Thyroid gland (tissue), 4 donors: ENCODE measurements around the gene ELAC2. TPM values are rescaled to one million over a fixed set of nuclear protein-coding genes. Genes with fewer than 3 reads are reported as not detected.

Experiments
- DNase-seq, 2 donors: peaks; one replicate each; pipeline ENCODE4 v3.0.0-alpha.2; 2019
- H3K27ac ChIP-seq, 3 donors: fragments of 200-600 bp; sonication (generic); 1 replicate in 2 of 3; 2 replicates in 1 of 3; pipeline ENCODE4 v1.5.1; 2016 to 2019; ENCODE audit warnings: mild to moderate bottlenecking in 1 of 3, moderate library complexity in 1 of 3
- H3K27me3 ChIP-seq: fragments of 200-600 bp; sonication (generic); one replicate; pipeline ENCODE4 v1.5.1; 2019
- H3K36me3 ChIP-seq, 2 donors: fragments of 200-600 bp; sonication (generic); one replicate each; pipeline ENCODE4 v1.5.1; 2016 to 2019
- H3K4me1 ChIP-seq, 2 donors: fragments of 200-600 bp; sonication (generic); one replicate each; pipeline ENCODE4 v1.5.1; 2017 to 2019
- H3K4me3 ChIP-seq, 3 donors: fragments of 200-600 bp; sonication (generic); replicated peaks in 1 of 3; 1 replicate in 2 of 3; 2 replicates in 1 of 3; pipeline ENCODE4 v1.5.1; 2016; ENCODE audit warnings: mild to moderate bottlenecking in 1 of 3
- H3K9me3 ChIP-seq: fragments of 200-600 bp; sonication (generic); one replicate; pipeline ENCODE4 v1.5.1; 2017
- CTCF ChIP-seq, 6 experiments: fragments of 200-600 bp in 3 of 6; fragments of 450-650 bp in 3 of 6; sonication (generic) in 3 of 6; IDR thresholded peaks; one replicate each; pipeline ENCODE4 v1.5.1; 2016 to 2019; ENCODE audit warnings: antibody characterized with exemption in 6 of 6, mild to moderate bottlenecking in 2 of 6, inconsistent platforms in 1 of 6, moderate library complexity in 1 of 6
- POLR2A ChIP-seq, 2 donors: fragments of 450-650 bp; IDR thresholded peaks; one replicate each; pipeline ENCODE4 v1.6.1; 2017; ENCODE audit warnings: antibody characterized with exemption in 2 of 2, mild to moderate bottlenecking in 2 of 2, moderate library complexity in 1 of 2
- WGBS, 2 donors: methylation state at CpG; one replicate each; pipeline ENCODE4 v1.1.5; 2017; 5-methylcytosine and 5-hydroxymethylcytosine counted together
- intact Hi-C: fragments of 100-400 bp; cut with DNase I; formaldehyde crosslinking; loops from one replicate; pipeline ENCODE4 v1.15.1; 2023
- total RNA-seq, 4 donors: library from RNA; depleted of rRNA; stranded (reverse); fragments of >200 nt; gene quantifications; one replicate each; pipeline ENCODE4 v1.2.3, GENCODE V29; 2016

Gene ELAC2
- total RNA-seq, 4 donors from 2014 or later: 46.6 to 88.9 (median 84.6) TPM

- Histone ChIP-seq H3K4me1 (peaks cover 4 to 13% of the 10 kb centered on the region in 2 donors), H3K27me3 (no peaks in the 10 kb centered on the region), H3K9me3 (no peaks in the 10 kb centered on the region), H3K36me3 (peaks cover 75 to 78% of the 10 kb centered on the region in 2 donors), H3K27ac (no peak overlapping the region), H3K4me3 (no peak overlapping the region)
- no peak for DNase-seq
- TF ChIP-seq POLR2A (IDR thresholded peaks at IDR 0.05): no peak
- TF ChIP-seq CTCF (IDR thresholded peaks at IDR 0.05): no peak
- WGBS, 2 donors: 97 to 98% methylated on average over 10 to 14 of the region's 14 CpGs
- intact Hi-C loops: no loop called here
Measured at GRCh38 chr17:12993631-12994030, 24.2 kb downstream of the ELAC2 start.

- Histone ChIP-seq H3K27ac (no peak overlapping the region), H3K27me3 (no peaks in the 10 kb centered on the region), H3K4me3 (no peak overlapping the region), H3K9me3 (no peaks in the 10 kb centered on the region), H3K4me1 (peaks cover 4 to 13% of the 10 kb centered on the region in 2 donors), H3K36me3 (peaks cover 66 to 70% of the 10 kb centered on the region in 2 donors)
- TF ChIP-seq POLR2A (IDR thresholded peaks at IDR 0.05) (no peak), CTCF (IDR thresholded peaks at IDR 0.05) (no peak)
- intact Hi-C loops: no loop called here
- DNase-seq: no peak
- WGBS, 2 donors: 93 to 96% methylated on average over 10 to 11 of the region's 14 CpGs
Measured at GRCh38 chr17:12992676-12993075, 25.2 kb downstream of the ELAC2 start.

GRCh38 chr17:12990926-12991325 lies 26.9 kb downstream of the ELAC2 start:
- Histone ChIP-seq H3K27ac (no peak overlapping the region), H3K4me1 (peaks cover 4 to 26% of the 10 kb centered on the region in 2 donors), H3K9me3 (no peaks in the 10 kb centered on the region), H3K4me3 (no peak overlapping the region), H3K27me3 (no peaks in the 10 kb centered on the region), H3K36me3 (peaks cover 52% of the 10 kb centered on the region in 2 donors)
- intact Hi-C loops: no loop called here
- WGBS, 2 donors: 94 to 95% methylated on average over 12 of the region's 12 CpGs
- no peak for TF ChIP-seq POLR2A (IDR thresholded peaks at IDR 0.05)
- no peak for TF ChIP-seq CTCF (IDR thresholded peaks at IDR 0.05)
- no peak for DNase-seq

GRCh38 chr17:12990041-12990808 lies 27.6 kb downstream of the ELAC2 start:
- Histone ChIP-seq H3K9me3 (no peaks in the 10 kb centered on the region), H3K27ac (no peak overlapping the region), H3K4me1 (peaks cover 4 to 33% of the 10 kb centered on the region in 2 donors), H3K4me3 (no peak overlapping the region), H3K27me3 (no peaks in the 10 kb centered on the region), H3K36me3 (peaks cover 45% of the 10 kb centered on the region in 2 donors)
- DNase-seq: peak in 1 of 2 donors; percentile 22
- TF ChIP-seq POLR2A (IDR thresholded peaks at IDR 0.05) (no peak), CTCF (IDR thresholded peaks at IDR 0.05) (no peak)
- intact Hi-C loops: no loop called here
- 86 to 94% methylated on average over 25 of the region's 25 CpGs for WGBS, 2 donors

GRCh38 chr17:12987120-12987519 lies 30.7 kb downstream of the ELAC2 start:
- 78 to 81% methylated on average over 12 of the region's 12 CpGs for WGBS, 2 donors
- Histone ChIP-seq H3K4me1 (peaks cover 4 to 49% of the 10 kb centered on the region in 2 donors), H3K27ac (no peak overlapping the region), H3K36me3 (peaks cover 14 to 15% of the 10 kb centered on the region in 2 donors), H3K27me3 (no peaks in the 10 kb centered on the region), H3K4me3 (no peak overlapping the region), H3K9me3 (no peaks in the 10 kb centered on the region)
- intact Hi-C loops: loop anchor here (10.0 kb wide), 1 partner anchor 192 kb away; no protein-coding TSS in a partner anchor
- DNase-seq: no peak
- TF ChIP-seq POLR2A (IDR thresholded peaks at IDR 0.05) (no peak), CTCF (IDR thresholded peaks at IDR 0.05) (no peak)
